ENCODE data around the gene ADIG. TPM values are rescaled to one million over a fixed set of nuclear protein-coding genes. Genes with fewer than 3 reads are reported as not detected.

Gene ADIG
- total RNA-seq, 4 donors from 2014 or later, result not detected

DNA sequence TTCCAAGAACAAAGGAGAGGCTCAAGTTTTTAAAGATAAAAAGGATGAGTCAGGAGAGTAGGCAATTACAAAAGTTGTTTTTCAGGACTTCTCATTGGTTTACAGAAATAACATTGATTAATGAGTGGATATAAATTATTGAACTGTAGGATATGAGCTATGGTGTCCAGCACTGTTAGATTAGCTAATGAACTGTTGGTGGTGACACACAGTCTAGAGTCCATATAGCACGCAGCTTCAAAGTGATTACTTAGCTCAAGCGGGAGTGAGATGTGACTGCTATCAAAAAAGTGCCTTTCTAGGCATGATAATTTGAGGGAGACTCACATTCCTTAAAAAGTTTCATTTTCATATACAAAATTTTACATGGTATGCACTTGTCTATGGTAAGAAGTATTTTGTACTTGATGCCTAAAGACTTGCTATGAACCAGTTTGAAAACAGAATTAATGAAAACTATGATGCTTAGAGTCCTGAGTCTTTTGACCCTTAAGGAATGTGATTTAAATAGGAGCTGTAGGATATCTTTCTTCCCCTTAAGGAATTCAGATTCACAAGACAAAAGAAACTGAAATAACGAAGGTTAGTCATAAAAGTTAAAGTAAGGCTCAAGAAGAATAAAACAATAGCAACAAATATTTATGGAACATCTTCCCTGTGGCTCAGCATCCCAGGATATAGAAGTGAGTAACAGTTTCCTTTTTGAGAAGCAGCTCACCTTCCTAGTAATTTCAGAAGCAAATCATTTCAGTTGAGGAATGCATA, 22.2 kb upstream of the ADIG start:
- Histone ChIP-seq H3K4me1 (no peaks in the 10 kb centered on the region), H3K4me3 (no peak overlapping the region), H3K9me3 (no peaks in the 10 kb centered on the region), H3K27me3 (no peaks in the 10 kb centered on the region), H3K36me3 (peaks cover 0 to 97% (median 6%) of the 10 kb centered on the region in 3 donors), H3K27ac (no peak overlapping the region)
- 93 to 96% methylated on average over 3 of the region's 3 CpGs for WGBS, 2 donors
- TF ChIP-seq, protein P1, sequence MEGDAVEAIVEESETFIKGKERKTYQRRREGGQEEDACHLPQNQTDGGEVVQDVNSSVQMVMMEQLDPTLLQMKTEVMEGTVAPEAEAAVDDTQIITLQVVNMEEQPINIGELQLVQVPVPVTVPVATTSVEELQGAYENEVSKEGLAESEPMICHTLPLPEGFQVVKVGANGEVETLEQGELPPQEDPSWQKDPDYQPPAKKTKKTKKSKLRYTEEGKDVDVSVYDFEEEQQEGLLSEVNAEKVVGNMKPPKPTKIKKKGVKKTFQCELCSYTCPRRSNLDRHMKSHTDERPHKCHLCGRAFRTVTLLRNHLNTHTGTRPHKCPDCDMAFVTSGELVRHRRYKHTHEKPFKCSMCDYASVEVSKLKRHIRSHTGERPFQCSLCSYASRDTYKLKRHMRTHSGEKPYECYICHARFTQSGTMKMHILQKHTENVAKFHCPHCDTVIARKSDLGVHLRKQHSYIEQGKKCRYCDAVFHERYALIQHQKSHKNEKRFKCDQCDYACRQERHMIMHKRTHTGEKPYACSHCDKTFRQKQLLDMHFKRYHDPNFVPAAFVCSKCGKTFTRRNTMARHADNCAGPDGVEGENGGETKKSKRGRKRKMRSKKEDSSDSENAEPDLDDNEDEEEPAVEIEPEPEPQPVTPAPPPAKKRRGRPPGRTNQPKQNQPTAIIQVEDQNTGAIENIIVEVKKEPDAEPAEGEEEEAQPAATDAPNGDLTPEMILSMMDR (IDR thresholded peaks at IDR 0.05), result no peak
- TF ChIP-seq EP300 (IDR thresholded peaks at IDR 0.05) (no peak), POLR2A (IDR thresholded peaks at IDR 0.05) (no peak)
- DNase-seq (ENCODE audit: low spot score in 2 of 2), result no peak

DNA sequence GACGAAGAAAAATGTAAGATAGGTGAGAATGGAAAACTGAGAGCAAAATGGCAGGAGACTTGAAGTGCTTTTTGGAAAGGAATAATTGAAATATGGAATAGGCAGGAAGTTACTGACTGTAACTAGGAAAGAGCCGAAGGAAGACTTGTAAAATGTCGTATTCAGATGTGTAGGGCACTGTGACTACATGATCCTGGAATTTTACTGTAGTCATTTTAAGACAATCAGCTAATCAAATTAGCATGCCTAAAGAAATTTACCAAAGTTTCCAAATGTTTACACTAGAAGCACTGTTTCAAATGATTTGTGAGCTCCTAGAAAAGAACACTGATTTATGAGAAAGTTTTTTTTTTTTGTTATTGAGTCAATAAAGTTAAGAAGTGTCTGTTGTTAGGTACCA, 21.2 kb upstream of the ADIG start:
- 90 to 93% methylated on average over 3 of the region's 3 CpGs for WGBS, 2 donors
- Histone ChIP-seq H3K4me1 (no peaks in the 10 kb centered on the region), H3K9me3 (no peaks in the 10 kb centered on the region), H3K4me3 (no peak overlapping the region), H3K36me3 (peaks cover 0 to 97% (median 6%) of the 10 kb centered on the region in 3 donors), H3K27ac (no peak overlapping the region), H3K27me3 (no peaks in the 10 kb centered on the region)
- TF ChIP-seq, protein P1 (IDR thresholded peaks at IDR 0.05), result no peak
- no peak for TF ChIP-seq POLR2A (IDR thresholded peaks at IDR 0.05)
- TF ChIP-seq EP300 (IDR thresholded peaks at IDR 0.05), result no peak
- no peak for DNase-seq (ENCODE audit: low spot score in 2 of 2)

DNA sequence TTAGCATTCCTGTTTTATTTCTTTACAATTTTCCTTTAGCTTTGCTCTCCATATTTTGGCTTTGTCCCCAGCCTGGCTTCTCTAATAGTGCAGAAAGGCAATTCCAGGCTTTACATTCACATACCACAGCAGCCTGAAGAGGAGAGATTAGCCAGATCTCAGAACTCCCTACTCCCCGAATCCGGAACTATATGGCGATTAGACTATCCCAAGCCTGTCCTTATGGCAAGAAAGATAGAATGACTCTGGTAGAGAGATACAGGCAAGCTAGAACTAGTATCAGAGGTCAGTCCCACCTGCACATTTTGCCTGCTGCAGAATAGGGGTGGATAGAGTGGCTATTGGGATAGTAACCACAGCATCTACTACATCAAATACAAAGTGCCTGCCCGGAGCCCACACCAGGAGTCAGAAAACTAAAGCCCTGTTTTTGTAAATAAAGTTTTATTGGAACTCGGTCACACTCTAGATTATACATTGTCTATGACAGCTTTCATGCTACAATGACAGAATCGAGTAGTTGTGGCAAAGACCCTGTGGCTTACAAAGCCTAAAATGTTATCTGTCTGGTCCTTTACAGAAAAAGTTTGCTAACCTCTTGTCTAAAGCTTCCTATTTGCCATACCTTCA, 17.1 kb upstream of the ADIG start:
- Histone ChIP-seq H3K27ac (no peak overlapping the region), H3K4me3 (no peak overlapping the region), H3K36me3 (peaks cover 0 to 96% (median 5%) of the 10 kb centered on the region in 3 donors), H3K4me1 (no peaks in the 10 kb centered on the region), H3K27me3 (no peaks in the 10 kb centered on the region), H3K9me3 (no peaks in the 10 kb centered on the region)
- WGBS, 2 donors, result 96 to 97% methylated on average over 6 of the region's 6 CpGs
- DNase-seq (ENCODE audit: low spot score in 2 of 2), result no peak
- no peak for TF ChIP-seq EP300 (IDR thresholded peaks at IDR 0.05)
- no peak for TF ChIP-seq POLR2A (IDR thresholded peaks at IDR 0.05)
- TF ChIP-seq, protein P1 (IDR thresholded peaks at IDR 0.05), result no peak

DNA sequence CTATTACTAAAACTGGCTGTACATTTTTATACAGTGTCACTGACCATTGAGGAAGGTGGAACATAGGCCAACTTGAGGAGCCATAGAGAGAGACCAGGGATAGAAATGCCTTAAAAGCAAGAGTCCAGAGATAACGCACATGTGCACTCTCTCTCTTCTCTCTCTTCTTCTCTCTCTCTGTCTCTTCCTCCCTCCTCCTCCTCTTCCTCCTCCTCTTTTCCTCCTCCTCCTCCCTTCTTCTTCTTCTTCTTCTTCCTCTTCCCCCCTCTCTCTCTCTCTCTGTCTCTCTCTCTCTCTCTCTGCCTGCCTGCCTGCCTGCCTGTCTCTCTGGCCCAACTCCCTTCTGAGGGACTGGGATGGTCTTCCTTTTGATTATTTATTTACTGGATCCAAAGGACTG, 16.3 kb upstream of the ADIG start:
- 88 to 94% methylated on average over 1 of the region's 1 CpG for WGBS, 2 donors
- no peaks in the 10 kb centered on the region for H3K27me3 ChIP-seq
- no peak overlapping the region for H3K27ac ChIP-seq
- H3K4me1 ChIP-seq, result no peaks in the 10 kb centered on the region
- no peak overlapping the region for H3K4me3 ChIP-seq
- no peak for DNase-seq (ENCODE audit: low spot score in 2 of 2)
- no peaks in the 10 kb centered on the region for H3K9me3 ChIP-seq
- TF ChIP-seq EP300 (IDR thresholded peaks at IDR 0.05) (no peak), POLR2A (IDR thresholded peaks at IDR 0.05) (no peak)
- TF ChIP-seq, protein P1 (IDR thresholded peaks at IDR 0.05), result no peak
- H3K36me3 ChIP-seq, result peaks cover 0 to 95% (median 0%) of the 10 kb centered on the region in 3 donors

DNA sequence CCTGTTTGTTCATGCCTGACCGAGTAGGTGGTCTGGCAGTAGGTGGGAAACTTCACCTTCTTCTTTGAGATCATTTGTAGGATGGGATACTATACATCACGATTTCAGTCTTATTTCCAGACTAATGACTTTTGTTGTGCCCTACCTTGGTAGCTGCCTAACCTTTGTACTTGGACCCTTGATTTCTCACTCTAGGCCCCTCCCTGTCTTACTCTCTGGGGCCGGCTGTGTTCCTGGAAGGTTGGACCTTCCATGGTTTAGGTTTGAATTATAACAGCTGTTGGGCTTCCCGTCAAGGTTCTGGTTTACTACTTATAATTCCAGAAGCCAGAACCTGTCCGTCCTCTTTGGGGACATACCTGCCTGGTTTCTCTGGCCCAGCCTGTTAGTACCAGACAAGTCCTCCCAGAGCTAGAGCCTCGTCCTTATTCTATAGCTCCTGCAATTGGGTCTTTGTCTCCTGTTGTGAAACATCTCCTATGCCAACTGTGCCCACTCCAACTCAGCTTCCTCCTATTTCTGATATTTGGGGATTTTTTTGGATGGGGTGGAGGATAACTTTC, 14.9 kb upstream of the ADIG start:
- WGBS, 2 donors, result 96 to 97% methylated on average over 6 of the region's 6 CpGs
- no peak for DNase-seq (ENCODE audit: low spot score in 2 of 2)
- no peak for TF ChIP-seq POLR2A (IDR thresholded peaks at IDR 0.05)
- TF ChIP-seq, protein P1 (IDR thresholded peaks at IDR 0.05), result no peak
- no peak for TF ChIP-seq EP300 (IDR thresholded peaks at IDR 0.05)
- no peak overlapping the region for H3K27ac ChIP-seq
- H3K4me1 ChIP-seq, result no peaks in the 10 kb centered on the region
- H3K36me3 ChIP-seq, result peaks cover 0 to 95% (median 0%) of the 10 kb centered on the region in 3 donors
- H3K4me3 ChIP-seq, result no peak overlapping the region
- H3K27me3 ChIP-seq, result no peaks in the 10 kb centered on the region
- no peaks in the 10 kb centered on the region for H3K9me3 ChIP-seq
